Testis (tissue), 2 donors: ENCODE measurements around the gene MYO5B.

Experiments
- POLR2A ChIP-seq: fragments of 450-650 bp; IDR thresholded peaks from one replicate; pipeline ENCODE4 v1.6.1; 2017; ENCODE audit warnings: antibody characterized with exemption, mild to moderate bottlenecking, moderate library complexity
- TF ChIP-seq, protein P1 (sequence below), 3 experiments: fragments of 450-650 bp in 2 of 3; fragments of 200-600 bp in 1 of 3; sonication (generic) in 1 of 3; IDR thresholded peaks; one replicate each; pipeline ENCODE4 v1.5.1; 2016 to 2019; ENCODE audit warnings: antibody characterized with exemption in 3 of 3, mild to moderate bottlenecking in 2 of 3, moderate library complexity in 1 of 3

- TF ChIP-seq, protein P1, sequence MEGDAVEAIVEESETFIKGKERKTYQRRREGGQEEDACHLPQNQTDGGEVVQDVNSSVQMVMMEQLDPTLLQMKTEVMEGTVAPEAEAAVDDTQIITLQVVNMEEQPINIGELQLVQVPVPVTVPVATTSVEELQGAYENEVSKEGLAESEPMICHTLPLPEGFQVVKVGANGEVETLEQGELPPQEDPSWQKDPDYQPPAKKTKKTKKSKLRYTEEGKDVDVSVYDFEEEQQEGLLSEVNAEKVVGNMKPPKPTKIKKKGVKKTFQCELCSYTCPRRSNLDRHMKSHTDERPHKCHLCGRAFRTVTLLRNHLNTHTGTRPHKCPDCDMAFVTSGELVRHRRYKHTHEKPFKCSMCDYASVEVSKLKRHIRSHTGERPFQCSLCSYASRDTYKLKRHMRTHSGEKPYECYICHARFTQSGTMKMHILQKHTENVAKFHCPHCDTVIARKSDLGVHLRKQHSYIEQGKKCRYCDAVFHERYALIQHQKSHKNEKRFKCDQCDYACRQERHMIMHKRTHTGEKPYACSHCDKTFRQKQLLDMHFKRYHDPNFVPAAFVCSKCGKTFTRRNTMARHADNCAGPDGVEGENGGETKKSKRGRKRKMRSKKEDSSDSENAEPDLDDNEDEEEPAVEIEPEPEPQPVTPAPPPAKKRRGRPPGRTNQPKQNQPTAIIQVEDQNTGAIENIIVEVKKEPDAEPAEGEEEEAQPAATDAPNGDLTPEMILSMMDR (IDR thresholded peaks at IDR 0.05) = no peak
- TF ChIP-seq POLR2A = no peak
Measured at GRCh38 chr18:50008306-50008705, 186.6 kb downstream of the MYO5B start.
